GM12865 (cell line): ENCODE data around the gene ZNF835.

Experiments
- DNase-seq: peaks from one replicate; pipeline ENCODE4 v3.0.0; 2010; ENCODE audit warnings: low read depth
- H3K4me3 ChIP-seq: 2 replicates; pipeline ENCODE4 v1.5.1; 2011; ENCODE audit warnings: mild to moderate bottlenecking, low read depth, low read length, control low read depth
- CTCF ChIP-seq: IDR thresholded peaks from 2 replicates; pipeline ENCODE4 v1.5.1; 2011; ENCODE audit warnings: low read length, control low read depth, low read depth, inconsistent platforms; ENCODE audit not compliant: insufficient read depth; ENCODE audit errors: missing control alignments

ZNF835 gene

GRCh38 chr19:56642711-56643459 is 28.7 kb downstream of the ZNF835 start, which contains the start of gene SMIM17:
Gene SMIM17, plus strand, starts transcription at chr19:56643159. Its CDS starts 2,509 bp downstream, at chr19:56645668.
- no peak within 1 kb of the TSS for H3K4me3 ChIP-seq
- no peak for DNase-seq
- TF ChIP-seq CTCF, result no peak

GRCh38 chr19:56639217-56639616 is 32.3 kb downstream of the ZNF835 start:
- H3K4me3 ChIP-seq, result no peak overlapping the region
- peak; percentile 5 for DNase-seq
- no peak for TF ChIP-seq CTCF

- peak; percentile 30 for DNase-seq
- no peak overlapping the region for H3K4me3 ChIP-seq
- no peak for TF ChIP-seq CTCF
Measured at GRCh38 chr19:56637976-56638555, 33.5 kb downstream of the ZNF835 start.

GRCh38 chr19:56633021-56633420 is 38.5 kb downstream of the ZNF835 start:
- no peak overlapping the region for H3K4me3 ChIP-seq
- no peak for DNase-seq
- TF ChIP-seq CTCF, result no peak

GRCh38 chr19:56625708-56626107 is 45.8 kb downstream of the ZNF835 start:
- no peak overlapping the region for H3K4me3 ChIP-seq
- no peak for DNase-seq
- no peak for TF ChIP-seq CTCF

- DNase-seq, result no peak
- no peak overlapping the region for H3K4me3 ChIP-seq
- no peak for TF ChIP-seq CTCF
Measured at GRCh38 chr19:56623006-56623405, 48.6 kb downstream of the ZNF835 start.
